ENCODE measurements around the gene MAZ. TPM values are rescaled to one million over a fixed set of nuclear protein-coding genes. Genes with fewer than 3 reads are reported as not detected.

The MAZ gene
- total and polyA plus RNA-seq, 4 donors = 94.9 to 170 (median 136) TPM

GRCh38 chr16:29842732-29843346 is 36.5 kb downstream of the MAZ start:
- Histone ChIP-seq H3K27me3 (ENCODE audit: control insufficient read depth in 3 of 3, insufficient read depth in 3 of 3, low read length in 2 of 3) (peaks cover 0 to under 1% (median 0%) of the 10 kb centered on the region in 3 donors), H3K36me3 (ENCODE audit: control insufficient read depth in 4 of 4, insufficient read depth in 4 of 4, low read length in 4 of 4) (peaks cover 0 to 79% (median 6%) of the 10 kb centered on the region in 4 donors), H3K9me3 (ENCODE audit: control insufficient read depth in 4 of 4, insufficient read depth in 3 of 4, low read length in 3 of 4) (no peaks in the 10 kb centered on the region), H3K27ac (ENCODE audit: low read depth in 1 of 2, low read length in 1 of 2) (no peak overlapping the region), H3K9ac (ENCODE audit: insufficient read depth in 1 of 2, low read length in 2 of 2) (no peak overlapping the region), H3K4me1 (ENCODE audit: control insufficient read depth in 5 of 5, insufficient read depth in 5 of 5, low read length in 5 of 5) (peaks cover 0 to 12% (median 0%) of the 10 kb centered on the region in 5 donors), H3K4me3 (no peak overlapping the region)
- no peak for DNase-seq
- TF ChIP-seq CTCF (IDR thresholded peaks at IDR 0.05; ENCODE audit: control extremely low read depth, extremely low read depth) = no peak
- no peak for ATAC-seq (ENCODE audit: insufficient read depth, low FRiP score)
- WGBS, 2 donors = 95 to 97% methylated on average over 9 of the region's 9 CpGs

GRCh38 chr16:29843931-29844330 is 37.6 kb downstream of the MAZ start:
- H3K9me3 ChIP-seq (ENCODE audit: control insufficient read depth in 4 of 4, insufficient read depth in 3 of 4, low read length in 3 of 4) = no peaks in the 10 kb centered on the region
- no peak for ATAC-seq (ENCODE audit: insufficient read depth, low FRiP score)
- no peak for TF ChIP-seq CTCF (IDR thresholded peaks at IDR 0.05; ENCODE audit: control extremely low read depth, extremely low read depth)
- peaks cover 0 to 12% (median 0%) of the 10 kb centered on the region in 5 donors for H3K4me1 ChIP-seq (ENCODE audit: control insufficient read depth in 5 of 5, insufficient read depth in 5 of 5, low read length in 5 of 5)
- no peaks in the 10 kb centered on the region for H3K27me3 ChIP-seq (ENCODE audit: control insufficient read depth in 3 of 3, insufficient read depth in 3 of 3, low read length in 2 of 3)
- WGBS, 2 donors = 95 to 96% methylated on average over 8 of the region's 8 CpGs
- H3K4me3 ChIP-seq = no peak overlapping the region
- DNase-seq = no peak
- H3K9ac ChIP-seq (ENCODE audit: insufficient read depth in 1 of 2, low read length in 2 of 2) = no peak overlapping the region
- H3K27ac ChIP-seq (ENCODE audit: low read depth in 1 of 2, low read length in 1 of 2) = peak overlapping the region in 1 of 2 donors; percentile 26
- H3K36me3 ChIP-seq (ENCODE audit: control insufficient read depth in 4 of 4, insufficient read depth in 4 of 4, low read length in 4 of 4) = peaks cover 0 to 76% (median 6%) of the 10 kb centered on the region in 4 donors

- peak overlapping the region in 1 of 2 donors; percentile 52 for H3K27ac ChIP-seq (ENCODE audit: low read depth in 1 of 2, low read length in 1 of 2)
- 90 to 92% methylated on average over 28 of the region's 28 CpGs for WGBS, 2 donors
- peaks cover 0 to 74% (median 6%) of the 10 kb centered on the region in 4 donors for H3K36me3 ChIP-seq (ENCODE audit: control insufficient read depth in 4 of 4, insufficient read depth in 4 of 4, low read length in 4 of 4)
- ATAC-seq (ENCODE audit: insufficient read depth, low FRiP score) (peak; percentile 55), DNase-seq (peak in 1 of 3 donors; percentile 24)
- no peaks in the 10 kb centered on the region for H3K27me3 ChIP-seq (ENCODE audit: control insufficient read depth in 3 of 3, insufficient read depth in 3 of 3, low read length in 2 of 3)
- peaks cover 0 to 12% (median 0%) of the 10 kb centered on the region in 5 donors for H3K4me1 ChIP-seq (ENCODE audit: control insufficient read depth in 5 of 5, insufficient read depth in 5 of 5, low read length in 5 of 5)
- H3K9me3 ChIP-seq (ENCODE audit: control insufficient read depth in 4 of 4, insufficient read depth in 3 of 4, low read length in 3 of 4) = no peaks in the 10 kb centered on the region
- H3K4me3 ChIP-seq = no peak overlapping the region
- H3K9ac ChIP-seq (ENCODE audit: insufficient read depth in 1 of 2, low read length in 2 of 2) = no peak overlapping the region
- no peak for TF ChIP-seq CTCF (IDR thresholded peaks at IDR 0.05; ENCODE audit: control extremely low read depth, extremely low read depth)
These were observed 38.4 kb downstream of the MAZ start for GRCh38 chr16:29844575-29845331.

All from lung (tissue), 12 donors.